VCaP (cell line): ENCODE measurements around the gene DAZ2.
"Not testable (repeated sequence)": the region's sequence is repeated elsewhere in the genome, so short reads cannot be mapped to it uniquely, and the experiment has no call there.

Source experiments
- H3K27ac ChIP-seq: fragments of 450-650 bp; 2 replicates; pipeline ENCODE4 v1.5.1; 2017

Gene DAZ2, protein sequence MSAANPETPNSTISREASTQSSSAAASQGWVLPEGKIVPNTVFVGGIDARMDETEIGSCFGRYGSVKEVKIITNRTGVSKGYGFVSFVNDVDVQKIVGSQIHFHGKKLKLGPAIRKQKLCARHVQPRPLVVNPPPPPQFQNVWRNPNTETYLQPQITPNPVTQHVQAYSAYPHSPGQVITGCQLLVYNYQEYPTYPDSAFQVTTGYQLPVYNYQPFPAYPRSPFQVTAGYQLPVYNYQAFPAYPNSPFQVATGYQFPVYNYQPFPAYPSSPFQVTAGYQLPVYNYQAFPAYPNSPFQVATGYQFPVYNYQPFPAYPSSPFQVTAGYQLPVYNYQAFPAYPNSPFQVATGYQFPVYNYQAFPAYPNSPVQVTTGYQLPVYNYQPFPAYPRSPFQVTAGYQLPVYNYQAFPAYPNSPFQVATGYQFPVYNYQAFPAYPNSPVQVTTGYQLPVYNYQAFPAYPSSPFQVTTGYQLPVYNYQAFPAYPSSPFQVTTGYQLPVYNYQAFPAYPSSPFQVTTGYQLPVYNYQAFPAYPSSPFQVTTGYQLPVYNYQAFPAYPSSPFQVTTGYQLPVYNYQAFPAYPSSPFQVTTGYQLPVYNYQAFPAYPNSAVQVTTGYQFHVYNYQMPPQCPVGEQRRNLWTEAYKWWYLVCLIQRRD

DNA sequence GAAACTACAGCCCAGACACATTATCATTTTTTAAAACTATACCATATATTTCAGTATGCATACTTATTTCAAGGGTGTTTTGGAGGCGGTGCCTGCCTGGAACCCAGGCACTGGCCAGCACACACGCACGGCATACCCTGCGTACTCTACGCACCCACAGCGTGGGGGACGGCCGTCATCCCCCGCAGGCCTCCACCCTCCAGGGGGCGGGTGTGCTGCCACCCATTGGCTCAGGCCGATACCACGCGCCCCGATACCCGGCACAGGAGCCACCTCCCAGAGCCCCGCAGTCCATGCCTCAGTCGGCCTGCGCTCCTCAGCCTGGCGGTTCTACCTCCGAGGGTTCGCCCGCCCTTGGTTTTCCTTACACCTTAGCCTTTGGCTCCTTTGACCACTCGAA, at the start of gene DAZ2:
Gene DAZ2, plus strand, starts transcription at position 301 of the 400 bp plus-strand sequence. CDS start 208 bp downstream, outside the sequence.
- H3K27ac ChIP-seq: not testable (repeated sequence)

DNA sequence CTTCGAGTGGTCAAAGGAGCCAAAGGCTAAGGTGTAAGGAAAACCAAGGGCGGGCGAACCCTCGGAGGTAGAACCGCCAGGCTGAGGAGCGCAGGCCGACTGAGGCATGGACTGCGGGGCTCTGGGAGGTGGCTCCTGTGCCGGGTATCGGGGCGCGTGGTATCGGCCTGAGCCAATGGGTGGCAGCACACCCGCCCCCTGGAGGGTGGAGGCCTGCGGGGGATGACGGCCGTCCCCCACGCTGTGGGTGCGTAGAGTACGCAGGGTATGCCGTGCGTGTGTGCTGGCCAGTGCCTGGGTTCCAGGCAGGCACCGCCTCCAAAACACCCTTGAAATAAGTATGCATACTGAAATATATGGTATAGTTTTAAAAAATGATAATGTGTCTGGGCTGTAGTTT, 20.4 kb upstream of the DAZ2 start, which contains the start of gene DAZ1:
Gene DAZ1, minus strand, starts transcription at position 101 of the 400 bp plus-strand sequence. CDS start 208 bp downstream, outside the sequence.
- H3K27ac ChIP-seq: not testable (repeated sequence)

DNA sequence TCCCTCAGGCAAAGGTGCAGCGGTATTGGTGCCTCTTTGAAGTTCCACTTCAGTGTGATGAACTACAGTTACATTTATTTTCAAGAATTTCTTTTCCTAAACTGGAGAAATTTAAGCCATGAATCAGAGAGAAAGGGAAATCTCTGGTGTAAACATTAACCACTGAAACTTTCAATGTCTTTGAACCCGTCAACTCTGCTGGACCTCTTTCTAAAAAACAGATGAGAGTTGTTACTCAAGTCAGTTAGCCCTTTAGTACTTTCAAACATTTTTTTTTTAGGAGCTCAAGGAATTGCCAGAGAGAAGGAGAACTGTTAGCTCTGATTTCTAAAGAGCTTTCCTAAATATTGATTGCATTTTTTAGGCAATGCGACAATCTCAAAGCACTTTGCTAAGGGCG, 11.9 kb upstream of the DAZ2 start:
- H3K27ac ChIP-seq: not testable (repeated sequence)

DNA sequence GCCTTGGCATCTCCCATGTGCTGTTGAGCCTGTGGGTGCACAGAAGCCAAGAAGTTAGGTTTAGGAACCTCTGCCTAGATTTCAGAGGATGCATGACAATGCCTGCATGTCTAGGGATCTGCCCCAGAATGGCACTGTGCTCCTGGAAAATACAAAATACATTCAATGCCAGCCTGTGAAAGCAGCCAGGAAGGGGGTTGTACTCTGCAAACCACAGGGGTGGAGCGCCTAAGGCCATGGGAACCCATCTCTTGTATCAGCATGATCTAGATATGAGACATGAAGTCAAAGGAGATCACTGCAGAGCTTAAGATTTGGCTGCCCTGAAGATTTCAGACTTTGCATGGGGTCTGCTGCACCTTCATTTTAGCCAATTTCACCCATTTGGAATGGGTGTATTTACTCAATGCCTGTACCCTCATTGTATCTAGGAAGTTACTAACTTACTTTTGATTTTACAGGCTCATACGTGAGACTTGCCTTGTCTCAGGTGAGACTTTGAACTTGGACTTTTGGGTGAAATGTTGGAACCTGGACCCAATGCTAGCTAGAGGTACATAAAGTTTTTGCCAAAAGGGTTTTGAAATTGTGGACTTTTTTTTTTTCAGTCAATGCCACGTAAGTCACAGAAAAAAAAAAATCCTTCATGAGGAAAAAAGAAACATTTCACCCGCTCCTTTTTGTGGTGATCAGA, 9.4 kb upstream of the DAZ2 start:
- not testable (repeated sequence) for H3K27ac ChIP-seq

DNA sequence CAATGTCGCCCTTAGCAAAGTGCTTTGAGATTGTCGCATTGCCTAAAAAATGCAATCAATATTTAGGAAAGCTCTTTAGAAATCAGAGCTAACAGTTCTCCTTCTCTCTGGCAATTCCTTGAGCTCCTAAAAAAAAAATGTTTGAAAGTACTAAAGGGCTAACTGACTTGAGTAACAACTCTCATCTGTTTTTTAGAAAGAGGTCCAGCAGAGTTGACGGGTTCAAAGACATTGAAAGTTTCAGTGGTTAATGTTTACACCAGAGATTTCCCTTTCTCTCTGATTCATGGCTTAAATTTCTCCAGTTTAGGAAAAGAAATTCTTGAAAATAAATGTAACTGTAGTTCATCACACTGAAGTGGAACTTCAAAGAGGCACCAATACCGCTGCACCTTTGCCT, 8.7 kb upstream of the DAZ2 start:
- H3K27ac ChIP-seq: not testable (repeated sequence)
